T1000 (cell line): ENCODE data around the gene SDK2.

Experiments
- DNase-seq: peaks from one replicate; lab custom pipeline; 2025; ENCODE audit warnings: mixed read lengths; lab: John Stamatoyannopoulos, UW

Gene SDK2

GRCh38 chr17:73506470-73507435, 137.5 kb downstream of the SDK2 start:
- no peak for DNase-seq

DNA sequence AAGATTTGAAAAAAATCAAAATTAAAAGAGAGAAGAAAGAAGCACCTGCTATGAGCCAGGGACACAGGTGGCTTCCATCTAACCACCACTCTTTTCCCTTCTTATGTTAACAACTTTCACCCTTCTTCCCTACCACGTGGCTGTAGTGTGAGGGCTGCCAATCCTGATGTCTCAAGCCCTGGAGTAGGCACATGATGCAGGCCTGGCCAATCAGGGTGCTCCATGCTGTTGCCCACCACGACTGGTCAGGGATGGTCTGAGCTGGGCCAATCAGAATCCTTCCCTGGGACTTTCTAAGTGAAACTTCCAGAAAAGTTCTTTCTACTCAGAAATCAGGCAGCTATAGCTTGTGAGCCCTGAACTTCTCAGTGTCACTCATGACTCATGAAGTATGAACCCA, 140.7 kb downstream of the SDK2 start:
- DNase-seq = no peak

DNA sequence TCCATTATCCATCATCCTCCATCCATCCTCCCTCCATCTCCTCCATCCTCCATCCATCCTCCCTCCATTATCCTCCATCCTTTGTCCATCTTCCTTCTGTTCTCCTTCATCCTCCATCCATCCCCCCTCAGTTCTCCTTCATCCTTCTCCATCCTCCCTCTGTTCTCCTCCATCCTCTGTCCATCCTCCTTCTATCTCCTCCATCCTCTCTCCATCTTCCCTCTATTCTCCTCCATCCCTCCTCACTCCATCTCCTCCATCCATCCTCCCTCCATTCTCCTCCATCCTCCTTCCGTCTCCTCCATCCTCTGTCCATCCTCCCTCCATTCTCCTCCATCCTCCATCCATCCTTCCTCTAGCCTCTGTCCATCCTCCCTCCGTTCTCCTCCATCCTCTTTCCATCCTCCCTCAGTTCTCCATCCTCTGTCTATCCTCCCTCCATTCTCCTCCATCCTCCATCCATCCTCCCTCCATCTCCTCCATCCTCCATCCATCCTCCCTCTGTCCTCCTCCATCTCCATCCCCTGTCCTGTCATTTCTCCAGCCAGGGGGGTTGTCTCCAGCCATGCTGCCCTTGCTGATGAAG, 143.7 kb downstream of the SDK2 start:
- no peak for DNase-seq

- DNase-seq = no peak
Measured at GRCh38 chr17:73498886-73499554, 145.2 kb downstream of the SDK2 start.

DNA sequence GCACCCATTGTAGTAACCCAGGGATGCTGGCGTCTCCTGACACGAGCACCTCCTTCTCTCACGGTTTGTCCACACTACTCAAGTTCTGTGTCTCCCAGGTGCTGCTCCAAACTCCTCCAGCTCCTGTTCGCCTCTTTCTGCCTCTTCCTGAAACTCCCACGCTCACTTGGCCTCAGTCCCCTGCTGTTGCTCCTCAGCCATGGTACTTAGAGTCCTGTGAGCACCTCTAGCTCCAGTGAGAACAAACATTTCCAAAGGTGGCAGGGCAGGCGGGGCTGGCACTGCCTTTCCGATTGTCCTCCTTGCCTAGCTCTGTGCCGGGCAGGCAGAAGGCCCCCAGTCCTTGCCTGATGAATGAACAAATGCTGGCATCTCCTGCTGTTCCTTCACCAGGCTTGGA, 146.1 kb downstream of the SDK2 start:
- DNase-seq = no peak

- DNase-seq = no peak
Measured at GRCh38 chr17:73497721-73498120, 146.5 kb downstream of the SDK2 start.

DNA sequence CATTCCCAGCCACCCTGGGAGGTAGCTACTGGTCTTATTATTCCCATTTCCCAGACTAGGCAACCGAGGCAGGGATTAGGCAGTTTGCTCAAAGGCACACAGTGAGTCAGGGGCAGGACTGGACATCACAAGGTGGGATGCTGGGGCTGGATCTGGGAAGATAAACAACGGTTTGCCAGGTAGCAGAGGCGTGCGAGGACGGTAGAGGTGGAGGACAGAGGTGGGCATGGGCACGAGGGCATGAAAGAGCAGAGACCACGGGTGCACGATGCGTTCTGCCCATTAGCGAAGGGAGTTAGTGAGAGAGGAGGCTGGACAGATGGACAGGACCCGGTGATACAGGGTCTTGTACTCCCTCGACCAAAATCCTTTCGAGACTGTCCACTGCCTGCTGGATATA, 148.0 kb downstream of the SDK2 start:
- DNase-seq = no peak

DNA sequence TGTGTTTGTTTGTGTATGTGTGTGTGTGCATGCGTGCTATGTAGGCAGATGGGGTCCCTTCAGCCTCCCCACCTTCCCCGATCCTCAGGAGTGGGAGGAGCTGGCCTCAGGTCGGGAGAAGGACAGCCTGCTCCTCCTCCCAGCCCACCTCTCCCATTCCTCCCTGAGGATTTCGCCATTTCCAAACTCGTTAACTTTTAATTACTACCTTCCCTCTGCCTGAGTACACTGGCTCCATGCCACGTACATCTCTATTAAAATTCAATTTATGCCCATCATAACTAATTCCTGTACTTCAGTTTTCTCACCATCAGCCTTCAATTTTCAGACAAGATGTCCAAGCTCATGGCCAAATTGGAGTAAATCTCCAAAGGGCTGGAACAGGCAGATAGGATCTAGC, 148.6 kb downstream of the SDK2 start:
- DNase-seq = no peak

DNA sequence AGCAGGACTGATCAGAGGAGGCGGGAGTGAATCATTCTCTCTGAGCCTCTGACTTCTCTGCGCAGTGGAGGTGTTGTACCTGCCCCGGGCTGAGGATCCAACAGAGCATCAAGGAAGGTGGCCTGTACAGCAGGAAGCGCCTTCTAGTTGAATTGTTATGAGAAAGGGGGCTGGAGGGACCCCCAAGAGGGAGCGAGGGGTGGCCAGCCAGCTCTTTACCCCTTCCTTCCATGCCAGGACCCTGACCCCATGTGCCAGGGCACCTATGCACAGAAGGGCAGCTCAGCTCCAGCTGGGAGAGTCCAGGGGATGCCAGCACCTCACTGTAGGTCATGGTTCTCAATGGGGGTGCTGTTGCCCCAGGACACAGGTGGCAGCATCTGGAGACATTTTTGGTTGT, 149.3 kb downstream of the SDK2 start:
- no peak for DNase-seq

DNA sequence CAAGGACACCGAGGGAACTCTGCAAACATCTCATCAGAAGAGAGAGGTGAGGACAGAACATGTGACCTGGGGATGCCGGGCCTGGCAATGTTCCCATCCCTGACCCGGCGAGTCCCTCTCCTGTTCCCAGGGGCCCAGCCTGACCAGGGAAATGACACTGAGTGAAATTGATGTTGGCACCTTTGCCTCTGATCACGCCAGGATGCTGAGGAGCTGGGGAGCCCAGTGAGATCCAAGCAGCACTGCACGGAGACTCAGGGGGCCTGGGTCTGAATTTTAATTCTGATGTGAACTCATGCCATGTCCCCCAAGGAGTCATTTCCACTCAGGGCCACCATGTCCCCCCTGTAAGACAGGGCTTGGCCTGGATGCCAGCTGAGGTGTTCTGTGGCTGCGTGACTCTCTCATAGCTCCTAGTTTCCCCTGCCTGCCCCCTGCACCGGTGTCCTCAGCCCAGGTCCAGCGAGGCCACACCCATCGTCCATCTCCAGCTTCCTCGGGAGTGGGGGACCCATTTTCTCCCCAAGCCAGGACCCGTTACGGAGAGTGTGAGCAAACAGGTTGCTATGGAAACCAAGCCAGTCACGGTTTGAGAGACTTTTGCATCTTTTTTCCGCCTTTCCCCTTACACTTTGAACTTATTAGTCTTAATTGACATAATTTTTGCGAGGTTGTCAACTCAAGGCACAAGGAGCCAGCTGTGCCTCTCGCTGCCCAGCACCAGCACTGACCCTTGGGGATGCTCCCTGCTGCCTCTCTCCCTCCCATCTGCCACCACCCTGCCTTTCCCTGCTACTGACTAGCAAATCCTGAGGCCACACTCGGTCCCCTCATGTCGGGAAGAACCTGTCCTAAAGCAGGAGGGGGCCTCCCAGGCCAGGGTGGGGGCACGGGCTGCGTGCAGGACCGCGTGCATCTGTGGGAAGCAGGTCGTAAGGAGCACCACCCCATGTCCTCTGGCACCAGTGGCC, 150.0 kb downstream of the SDK2 start:
- no peak for DNase-seq

- DNase-seq = no peak
Measured at GRCh38 chr17:73492821-73493814, 151.1 kb downstream of the SDK2 start.

- DNase-seq = no peak
Measured at GRCh38 chr17:73492125-73492820, 152.0 kb downstream of the SDK2 start.

DNA sequence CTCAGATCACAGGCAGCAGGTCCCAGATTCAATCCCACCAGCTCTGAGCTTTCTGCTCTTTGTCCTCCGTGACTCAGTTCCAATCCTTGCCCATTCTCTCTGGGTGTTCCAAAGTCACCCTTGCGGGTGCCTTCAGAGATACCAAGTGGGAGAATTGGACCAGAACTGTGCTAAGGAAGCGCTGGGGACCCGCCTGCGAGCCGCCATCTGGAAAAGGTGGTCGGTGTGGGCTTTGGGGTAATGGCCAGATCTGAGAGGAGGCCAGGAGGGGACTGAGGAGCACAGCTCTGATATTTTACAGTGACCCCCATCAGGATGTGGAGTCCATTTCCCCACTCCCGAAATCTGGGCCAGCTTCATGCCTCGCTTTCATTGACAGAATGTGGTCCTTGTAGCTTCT, 152.6 kb downstream of the SDK2 start:
- no peak for DNase-seq

DNA sequence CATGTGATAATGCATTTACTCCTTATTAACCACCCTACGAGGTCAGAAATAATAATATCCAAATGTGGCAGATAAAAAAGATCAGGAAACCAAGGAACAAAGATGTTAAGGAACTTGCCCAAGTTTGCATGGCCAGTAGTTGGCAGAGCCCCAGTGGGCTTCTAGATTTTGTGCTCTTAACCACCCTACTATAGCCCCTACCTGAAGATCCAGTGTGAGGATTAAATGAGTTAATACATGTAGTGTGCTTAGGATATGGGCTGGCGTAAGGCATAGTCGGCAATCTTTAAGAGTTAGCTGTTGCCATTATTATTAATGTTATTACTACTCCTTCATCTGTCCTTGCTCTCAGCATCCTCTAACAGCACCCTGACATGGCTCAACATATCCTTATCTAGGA, 153.4 kb downstream of the SDK2 start:
- no peak for DNase-seq

- no peak for DNase-seq
Measured at GRCh38 chr17:73489991-73490390, 154.3 kb downstream of the SDK2 start.

DNA sequence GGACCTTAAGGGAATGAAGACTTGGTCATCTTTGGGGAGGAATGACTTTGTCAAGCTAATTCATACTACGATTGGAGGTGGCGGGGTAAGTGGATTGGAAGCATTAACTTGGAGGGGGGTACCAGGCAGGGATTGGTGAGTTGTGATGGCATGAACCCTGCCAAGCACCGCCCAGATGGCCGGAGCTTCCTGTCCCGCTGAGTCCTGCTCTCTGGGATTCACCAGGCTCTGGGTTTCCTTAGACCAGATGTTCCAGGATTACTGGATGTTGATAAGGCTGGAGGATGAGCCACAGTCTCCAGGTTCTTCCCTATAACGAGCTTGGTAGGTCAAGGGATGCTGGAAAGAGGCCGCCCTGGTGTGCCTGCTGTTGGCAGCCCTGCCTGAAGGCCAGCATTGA, 154.9 kb downstream of the SDK2 start:
- no peak for DNase-seq

- no peak for DNase-seq
Measured at GRCh38 chr17:73485130-73485529, 159.1 kb downstream of the SDK2 start.

- DNase-seq = no peak
Measured at GRCh38 chr17:73482894-73483293, 161.4 kb downstream of the SDK2 start.

GRCh38 chr17:73482251-73482716, 162.0 kb downstream of the SDK2 start:
- DNase-seq = no peak

DNA sequence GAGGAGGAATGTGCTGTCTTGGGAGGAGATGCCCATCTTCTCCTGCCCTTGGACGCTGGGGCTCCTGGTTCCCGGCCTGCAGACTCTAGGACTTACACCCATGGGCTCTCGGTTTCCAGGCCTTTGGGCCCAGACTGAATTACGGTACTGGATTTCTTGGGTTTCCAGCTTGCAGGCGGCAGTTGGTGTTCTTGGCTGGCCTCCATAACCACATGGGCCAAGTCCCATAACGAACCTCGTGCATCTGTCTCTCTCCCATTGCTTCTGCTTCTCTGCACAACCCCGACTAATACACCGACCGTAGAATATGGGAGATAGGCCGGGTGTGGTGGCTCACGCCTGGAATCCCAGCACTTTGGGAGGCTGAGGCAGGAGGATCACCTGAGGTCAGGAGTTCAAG, 162.6 kb downstream of the SDK2 start:
- no peak for DNase-seq
